Endothelial cell of umbilical vein (primary cell): ENCODE results near the gene RBM20. TPM values are rescaled to one million over a fixed set of nuclear protein-coding genes. Genes with fewer than 3 reads are reported as not detected.

Experiments used
- BruUV-seq: library from RNA; stranded (reverse); fragments of 400-500 nt; replicated peaks from 2 replicates; lab custom pipeline; 2021; lab: Mats Ljungman, UMichigan
- CTCF ChIA-PET: fragments of 300-600, 350-600 bp; sonication (Branson Sonifier 250); formaldehyde crosslinking; loops from one replicate; lab custom pipeline; 2021; ENCODE audit warnings: antibody characterized with exemption, inconsistent platforms; lab: Charles Lee
- POLR2A ChIA-PET: fragments of 300-600, 350-600 bp; sonication (Branson Sonifier 250); formaldehyde crosslinking; loops from one replicate; lab custom pipeline; 2021; ENCODE audit warnings: antibody characterized with exemption, inconsistent platforms; lab: Charles Lee
- DNase-seq: peaks from one replicate; pipeline ENCODE4 v3.0.0-alpha.2; 2011; ENCODE audit warnings: low read depth, low spot score
- FAIRE-seq: peaks from 2 replicates; lab custom pipeline; 2011; peaks lifted over from hg19 to GRCh38; lab: Jason Lieb, UNC
- H2AFZ ChIP-seq: 2 replicates; pipeline ENCODE4 v1.6.0; 2012; ENCODE audit warnings: low read depth, low read length, control low read depth, inconsistent platforms
- H3K27ac ChIP-seq: 2 replicates; pipeline ENCODE4 v1.5.1; 2011; ENCODE audit warnings: low read depth, mild to moderate bottlenecking, control low read depth, low read length, moderate library complexity; ENCODE audit not compliant: insufficient read depth
- H3K27me3 ChIP-seq, 2 experiments: 2 replicates each; pipeline versions ENCODE4 v1.6.0 to v1.6.1; 2011; ENCODE audit warnings: low read length in 2 of 2, mixed read lengths in 1 of 2; ENCODE audit not compliant: control insufficient read depth in 2 of 2, insufficient read depth in 2 of 2
- H3K36me3 ChIP-seq, 2 experiments: 2 replicates in 1 of 2; 3 replicates in 1 of 2; pipeline ENCODE4 v1.5.1; 2011; ENCODE audit warnings: low read length in 2 of 2, mild to moderate bottlenecking in 1 of 2, moderate library complexity in 1 of 2; ENCODE audit not compliant: control insufficient read depth in 2 of 2, insufficient read depth in 2 of 2; ENCODE audit errors: extremely low read depth in 1 of 2
- H3K4me1 ChIP-seq: 3 replicates; pipeline ENCODE4 v1.5.1; 2011; ENCODE audit warnings: mild to moderate bottlenecking, low read length; ENCODE audit not compliant: control insufficient read depth, insufficient read depth; ENCODE audit errors: extremely low read depth
- H3K4me2 ChIP-seq: 2 replicates; pipeline ENCODE4 v1.6.1; 2011; ENCODE audit warnings: low read length, control low read depth, mixed read lengths; ENCODE audit not compliant: insufficient read depth
- H3K4me3 ChIP-seq, 3 experiments: fragments of 200-600 bp in 1 of 3; sonication (generic), shearing (Covaris generic) in 1 of 3; replicated peaks in 1 of 3; 2 replicates each; pipeline ENCODE4 v1.5.1; 2011 to 2016; ENCODE audit warnings: control low read depth in 3 of 3, low read length in 3 of 3, mild to moderate bottlenecking in 2 of 3, inconsistent platforms in 1 of 3, low read depth in 1 of 3, moderate library complexity in 1 of 3; ENCODE audit not compliant: insufficient read depth in 1 of 3
- H3K79me2 ChIP-seq: 2 replicates; pipeline ENCODE4 v1.6.0; 2012; ENCODE audit warnings: low read length, inconsistent platforms; ENCODE audit not compliant: control insufficient read depth, insufficient read depth
- H3K9ac ChIP-seq: replicated peaks from 2 replicates; pipeline ENCODE3; 2011; ENCODE audit warnings: low read length, control low read depth; ENCODE audit not compliant: insufficient read depth; ENCODE audit errors: extremely low read depth
- H3K9me1 ChIP-seq: replicated peaks from 3 replicates; pipeline ENCODE4 v1.6.0; 2011; ENCODE audit warnings: mild to moderate bottlenecking, low read length; ENCODE audit not compliant: control insufficient read depth, insufficient read depth; ENCODE audit errors: extremely low read depth
- H3K9me3 ChIP-seq: replicated peaks from 2 replicates; pipeline ENCODE4 v1.5.1; 2012; ENCODE audit warnings: low read length, inconsistent platforms; ENCODE audit not compliant: control insufficient read depth, insufficient read depth
- H4K20me1 ChIP-seq: replicated peaks from 2 replicates; pipeline ENCODE3; 2011; ENCODE audit warnings: mild to moderate bottlenecking, low read length; ENCODE audit not compliant: control insufficient read depth, insufficient read depth; ENCODE audit errors: extremely low read depth
- CTCF ChIP-seq, 2 donors: IDR thresholded peaks; 1 replicate in 1 of 2; 2 replicates in 1 of 2; pipeline ENCODE4 v1.5.1; 2011; ENCODE audit warnings: low read length in 2 of 2, mild to moderate bottlenecking in 2 of 2, moderate library complexity in 2 of 2, control low read depth in 1 of 2, inconsistent platforms in 1 of 2, low read depth in 1 of 2; ENCODE audit not compliant: insufficient read depth in 1 of 2; ENCODE audit errors: extremely low read depth in 1 of 2
- EZH2 ChIP-seq: IDR thresholded peaks from 2 replicates; pipeline ENCODE4 v1.6.1; 2012; ENCODE audit warnings: borderline replicate concordance, low read depth, mild to moderate bottlenecking, moderate library complexity, low read length, inconsistent platforms; ENCODE audit not compliant: severe bottlenecking
- FOS ChIP-seq: IDR thresholded peaks from 2 replicates; pipeline ENCODE4 v1.6.1; 2011; ENCODE audit warnings: mild to moderate bottlenecking, low read length, moderate library complexity, borderline replicate concordance; ENCODE audit not compliant: insufficient read depth
- GATA2 ChIP-seq: IDR thresholded peaks from 2 replicates; pipeline ENCODE4 v1.7.0; 2011; ENCODE audit warnings: low read depth, mild to moderate bottlenecking, moderate library complexity, mixed read lengths, low read length; ENCODE audit not compliant: insufficient read length, insufficient read depth
- JUN ChIP-seq: IDR thresholded peaks from 2 replicates; pipeline ENCODE4 v1.6.1; 2011; ENCODE audit warnings: borderline replicate concordance, low read depth; ENCODE audit not compliant: insufficient read length, insufficient read depth
- MAX ChIP-seq: IDR thresholded peaks from 2 replicates; pipeline ENCODE4 v1.6.1; 2011; ENCODE audit not compliant: insufficient read depth, insufficient read length
- MYC ChIP-seq: IDR thresholded peaks from one replicate; pipeline ENCODE4 v1.6.1; 2011; ENCODE audit warnings: mild to moderate bottlenecking, low read depth, low read length
- POLR2A ChIP-seq: IDR thresholded peaks from 2 replicates; pipeline ENCODE4 v1.6.1; 2012; ENCODE audit warnings: low read depth, mild to moderate bottlenecking, control low read depth, low read length
- POLR2AphosphoS5 ChIP-seq: IDR thresholded peaks from 2 replicates; pipeline ENCODE4 v1.6.1; 2012; ENCODE audit warnings: low read depth, mild to moderate bottlenecking, control low read depth, low read length, moderate library complexity; ENCODE audit not compliant: insufficient read depth
- dilution Hi-C: fragments of 300-500 bp; cut with MboI; formaldehyde crosslinking; loops from one replicate; pipeline ENCODE4 v1.15.0; 2019; ENCODE audit warnings: low sequenced_read_pairs; ENCODE audit not compliant: extremely low pct_ligation_motif_present
- intact Hi-C: fragments of 100-400 bp; cut with micrococcal nuclease; formaldehyde crosslinking; loops from one replicate; pipeline ENCODE4 v1.10.0; 2022
- polyA plus RNA-seq, 4 experiments: library from polyadenylated mRNA; depleted of rRNA in 3 of 4; stranded (reverse) in 3 of 4; unstranded in 1 of 4; fragments of >200 nt; gene quantifications; 2 replicates each; pipeline versions ENCODE4 v1.2.1 to v1.2.3, GENCODE V29; 2011 to 2012; ENCODE audit warnings: missing spikeins in 1 of 4
- total RNA-seq: library from RNA; stranded (reverse); gene quantifications from 2 replicates; pipeline ENCODE4 v1.2.3, GENCODE V29; 2021

RBM20 gene
- total and polyA plus RNA-seq, 2 donors (not counting 3 experiments of a cell fraction or from before 2014, with no cell fraction given) = 0.04 TPM; not detected in 1

- DNase-seq (no peak), FAIRE-seq (no peak)
- H3K9me3 ChIP-seq = no peaks in the 10 kb centered on the region
- intact Hi-C loops = no loop called here
- ChIA-PET POLR2A (no interaction called here), CTCF (interaction anchor here (1.6 kb wide), 1 partner anchor 76 kb away, joined by 5 read pairs; no protein-coding TSS in a partner anchor)
- no peak for TF ChIP-seq GATA2
- no peak for TF ChIP-seq EZH2
- TF ChIP-seq POLR2A = no peak
- no peak for TF ChIP-seq CTCF (IDR thresholded peaks at IDR 0.05; ENCODE audit: extremely low read depth in 1 of 2, insufficient read depth in 1 of 2, low read depth in 1 of 2, low read length in 2 of 2)
- TF ChIP-seq POLR2AphosphoS5 = no peak
- TF ChIP-seq JUN = no peak
- no peak for TF ChIP-seq MAX
- no peak for TF ChIP-seq MYC
- TF ChIP-seq FOS = no peak
- no peaks in the 10 kb centered on the region for H3K4me1 ChIP-seq
- no peaks in the 10 kb centered on the region for H3K36me3 ChIP-seq
- BruUV-seq = no TSS peak
- no peak overlapping the region for H3K4me2 ChIP-seq
- peaks cover 3 to 4% of the 10 kb centered on the region in 2 experiments for H3K27me3 ChIP-seq
- no peak overlapping the region for H3K9ac ChIP-seq
- no peaks in the 10 kb centered on the region for H3K79me2 ChIP-seq
- dilution Hi-C loops = no loop called here
- no peak overlapping the region for H3K27ac ChIP-seq
- no peak overlapping the region for H2AFZ ChIP-seq
- no peaks in the 10 kb centered on the region for H4K20me1 ChIP-seq
- no peaks in the 10 kb centered on the region for H3K9me1 ChIP-seq
- no peak overlapping the region for H3K4me3 ChIP-seq
Observed at GRCh38 chr10:110822035-110822711, 178.0 kb downstream of the RBM20 start.
